ENCODE data around the gene NEIL3. TPM values are rescaled to one million over a fixed set of nuclear protein-coding genes. Genes with fewer than 3 reads are reported as not detected.

The NEIL3 gene
- polyA plus RNA-seq, 1 donor from 2014 or later, result 0.15 TPM

- Histone ChIP-seq H3K79me2 (replicated peaks; ENCODE audit: insufficient read depth, low read length) (no peaks in the 10 kb centered on the region), H4K20me1 (ENCODE audit: insufficient read depth) (no peaks in the 10 kb centered on the region), H2AFZ (ENCODE audit: low read depth, low read length) (no peak overlapping the region), H3K9me3 (ENCODE audit: low read length) (no peaks in the 10 kb centered on the region), H3K27ac (ENCODE audit: low read length) (no peak overlapping the region), H3K36me3 (ENCODE audit: insufficient read depth, low read length) (no peaks in the 10 kb centered on the region), H3K27me3 (ENCODE audit: insufficient read depth, low read depth, low read length) (no peaks in the 10 kb centered on the region), H3K9ac (ENCODE audit: low read length) (no peak overlapping the region), H3K4me2 (ENCODE audit: low read length) (no peak overlapping the region), H3K9me2 (ENCODE audit: insufficient read depth, low read length) (no peaks in the 10 kb centered on the region), H3F3A (ENCODE audit: insufficient read depth, low read length, poor library complexity, severe bottlenecking) (no peaks in the 10 kb centered on the region), H3K4me3 (ENCODE audit: low read length) (no peak overlapping the region)
- TF ChIP-seq, protein P1, sequence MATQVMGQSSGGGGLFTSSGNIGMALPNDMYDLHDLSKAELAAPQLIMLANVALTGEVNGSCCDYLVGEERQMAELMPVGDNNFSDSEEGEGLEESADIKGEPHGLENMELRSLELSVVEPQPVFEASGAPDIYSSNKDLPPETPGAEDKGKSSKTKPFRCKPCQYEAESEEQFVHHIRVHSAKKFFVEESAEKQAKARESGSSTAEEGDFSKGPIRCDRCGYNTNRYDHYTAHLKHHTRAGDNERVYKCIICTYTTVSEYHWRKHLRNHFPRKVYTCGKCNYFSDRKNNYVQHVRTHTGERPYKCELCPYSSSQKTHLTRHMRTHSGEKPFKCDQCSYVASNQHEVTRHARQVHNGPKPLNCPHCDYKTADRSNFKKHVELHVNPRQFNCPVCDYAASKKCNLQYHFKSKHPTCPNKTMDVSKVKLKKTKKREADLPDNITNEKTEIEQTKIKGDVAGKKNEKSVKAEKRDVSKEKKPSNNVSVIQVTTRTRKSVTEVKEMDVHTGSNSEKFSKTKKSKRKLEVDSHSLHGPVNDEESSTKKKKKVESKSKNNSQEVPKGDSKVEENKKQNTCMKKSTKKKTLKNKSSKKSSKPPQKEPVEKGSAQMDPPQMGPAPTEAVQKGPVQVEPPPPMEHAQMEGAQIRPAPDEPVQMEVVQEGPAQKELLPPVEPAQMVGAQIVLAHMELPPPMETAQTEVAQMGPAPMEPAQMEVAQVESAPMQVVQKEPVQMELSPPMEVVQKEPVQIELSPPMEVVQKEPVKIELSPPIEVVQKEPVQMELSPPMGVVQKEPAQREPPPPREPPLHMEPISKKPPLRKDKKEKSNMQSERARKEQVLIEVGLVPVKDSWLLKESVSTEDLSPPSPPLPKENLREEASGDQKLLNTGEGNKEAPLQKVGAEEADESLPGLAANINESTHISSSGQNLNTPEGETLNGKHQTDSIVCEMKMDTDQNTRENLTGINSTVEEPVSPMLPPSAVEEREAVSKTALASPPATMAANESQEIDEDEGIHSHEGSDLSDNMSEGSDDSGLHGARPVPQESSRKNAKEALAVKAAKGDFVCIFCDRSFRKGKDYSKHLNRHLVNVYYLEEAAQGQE (IDR thresholded peaks at IDR 0.05; ENCODE audit: borderline replicate concordance), result no peak
- TF ChIP-seq POLR2AphosphoS5 (IDR thresholded peaks at IDR 0.05), result no peak
- TF ChIP-seq RAD21 (conservative IDR thresholded peaks at IDR 0.05), result no peak
- TF ChIP-seq EP300 (conservative IDR thresholded peaks at IDR 0.05; ENCODE audit: poor library complexity, severe bottlenecking), result no peak
- TF ChIP-seq SMC3 (conservative IDR thresholded peaks at IDR 0.05; ENCODE audit: poor library complexity), result no peak
- TF ChIP-seq MXI1 (conservative IDR thresholded peaks at IDR 0.05; ENCODE audit: poor library complexity, severe bottlenecking), result no peak
- TF ChIP-seq EZH2 (IDR thresholded peaks at IDR 0.05; ENCODE audit: borderline replicate concordance, insufficient read depth, low read length, poor library complexity, severe bottlenecking), result no peak
- no peak for TF ChIP-seq CTCF (IDR thresholded peaks at IDR 0.05; ENCODE audit: poor library complexity, severe bottlenecking)
- TF ChIP-seq TAF1 (IDR thresholded peaks at IDR 0.05; ENCODE audit: low read depth), result no peak
Observed at GRCh38 chr4:177380730-177381287, 71.1 kb downstream of the NEIL3 start.

GRCh38 chr4:177381762-177382310 is 72.2 kb downstream of the NEIL3 start:
- no peaks in the 10 kb centered on the region for H3K79me2 ChIP-seq (replicated peaks; ENCODE audit: insufficient read depth, low read length)
- TF ChIP-seq CTCF (IDR thresholded peaks at IDR 0.05; ENCODE audit: poor library complexity, severe bottlenecking) (no peak), MXI1 (conservative IDR thresholded peaks at IDR 0.05; ENCODE audit: poor library complexity, severe bottlenecking) (no peak), EP300 (conservative IDR thresholded peaks at IDR 0.05; ENCODE audit: poor library complexity, severe bottlenecking) (no peak)
- H3K9me3 ChIP-seq (ENCODE audit: low read length), result no peaks in the 10 kb centered on the region
- no peaks in the 10 kb centered on the region for H3K27me3 ChIP-seq (ENCODE audit: insufficient read depth, low read depth, low read length)
- no peaks in the 10 kb centered on the region for H3K36me3 ChIP-seq (ENCODE audit: insufficient read depth, low read length)
- H3K4me2 ChIP-seq (ENCODE audit: low read length), result no peak overlapping the region
- H2AFZ ChIP-seq (ENCODE audit: low read depth, low read length), result no peak overlapping the region
- no peak overlapping the region for H3K27ac ChIP-seq (ENCODE audit: low read length)
- no peak overlapping the region for H3K4me3 ChIP-seq (ENCODE audit: low read length)
- no peaks in the 10 kb centered on the region for H4K20me1 ChIP-seq (ENCODE audit: insufficient read depth)
- H3K9me2 ChIP-seq (ENCODE audit: insufficient read depth, low read length), result no peaks in the 10 kb centered on the region
- H3F3A ChIP-seq (ENCODE audit: insufficient read depth, low read length, poor library complexity, severe bottlenecking), result no peaks in the 10 kb centered on the region
- no peak overlapping the region for H3K9ac ChIP-seq (ENCODE audit: low read length)

Data from neural cell (in vitro differentiated cells).